ENCODE data around the gene PRIM2. TPM values are rescaled to one million over a fixed set of nuclear protein-coding genes. Genes with fewer than 3 reads are reported as not detected.
"Not testable (repeated sequence)": the region's sequence is repeated elsewhere in the genome, so short reads cannot be mapped to it uniquely, and the experiment has no call there.

PRIM2 gene
- total RNA-seq, 1 experiment from 2014 or later = 24.7 TPM

DNA sequence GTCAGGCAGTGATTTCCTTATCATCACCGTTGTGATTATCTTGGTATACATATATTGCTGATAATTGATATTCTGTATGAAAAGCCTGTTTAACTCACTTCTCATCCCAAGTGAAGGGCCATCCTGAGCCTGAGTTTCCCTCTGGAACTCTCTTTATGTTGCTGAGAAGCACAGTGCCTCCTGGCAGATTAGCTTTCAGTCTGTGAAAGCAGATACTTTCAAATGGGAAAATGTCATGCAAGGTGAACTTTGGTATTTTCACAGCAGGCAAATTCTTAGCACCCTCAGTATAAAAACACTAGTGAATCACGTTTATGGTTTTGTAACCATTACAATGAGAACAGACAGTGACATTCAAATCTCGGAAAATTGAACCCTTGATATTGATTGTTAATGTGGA lies 151.6 kb downstream of the PRIM2 start:
- Histone ChIP-seq H3K36me3 (ENCODE audit: control insufficient read depth, insufficient read depth, low read length) (no peaks in the 10 kb centered on the region), H3K4me3 (ENCODE audit: low read depth, low read length) (no peak overlapping the region), H3K9me3 (no peaks in the 10 kb centered on the region), H3K4me1 (no peaks in the 10 kb centered on the region), H3K27me3 (replicated peaks; ENCODE audit: control insufficient read depth, insufficient read depth, low read length) (no peaks in the 10 kb centered on the region)
- no peaks in the 10 kb centered on the region for H3K27me3 Mint-ChIP-seq (ENCODE audit: insufficient read depth, unreplicated experiment)
- H3K27ac Mint-ChIP-seq (ENCODE audit: unreplicated experiment) = no peak overlapping the region
- TF ChIP-seq, protein P1, sequence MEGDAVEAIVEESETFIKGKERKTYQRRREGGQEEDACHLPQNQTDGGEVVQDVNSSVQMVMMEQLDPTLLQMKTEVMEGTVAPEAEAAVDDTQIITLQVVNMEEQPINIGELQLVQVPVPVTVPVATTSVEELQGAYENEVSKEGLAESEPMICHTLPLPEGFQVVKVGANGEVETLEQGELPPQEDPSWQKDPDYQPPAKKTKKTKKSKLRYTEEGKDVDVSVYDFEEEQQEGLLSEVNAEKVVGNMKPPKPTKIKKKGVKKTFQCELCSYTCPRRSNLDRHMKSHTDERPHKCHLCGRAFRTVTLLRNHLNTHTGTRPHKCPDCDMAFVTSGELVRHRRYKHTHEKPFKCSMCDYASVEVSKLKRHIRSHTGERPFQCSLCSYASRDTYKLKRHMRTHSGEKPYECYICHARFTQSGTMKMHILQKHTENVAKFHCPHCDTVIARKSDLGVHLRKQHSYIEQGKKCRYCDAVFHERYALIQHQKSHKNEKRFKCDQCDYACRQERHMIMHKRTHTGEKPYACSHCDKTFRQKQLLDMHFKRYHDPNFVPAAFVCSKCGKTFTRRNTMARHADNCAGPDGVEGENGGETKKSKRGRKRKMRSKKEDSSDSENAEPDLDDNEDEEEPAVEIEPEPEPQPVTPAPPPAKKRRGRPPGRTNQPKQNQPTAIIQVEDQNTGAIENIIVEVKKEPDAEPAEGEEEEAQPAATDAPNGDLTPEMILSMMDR (IDR thresholded peaks at IDR 0.05; ENCODE audit: insufficient read depth in 1 of 2, low read depth in 1 of 2, low read length in 1 of 2, severe bottlenecking in 1 of 2, unreplicated experiment in 1 of 2) = no peak
- H3K4me1 Mint-ChIP-seq (ENCODE audit: low read depth, unreplicated experiment) = peaks cover 7% of the 10 kb centered on the region
- intact Hi-C loops (cut with micrococcal nuclease; ENCODE audit: unreplicated experiment) = no loop called here
- H3K36me3 Mint-ChIP-seq (ENCODE audit: insufficient read depth, unreplicated experiment) = no peaks in the 10 kb centered on the region
- ChIA-PET CTCF (no interaction called here), POLR2A (no interaction called here)
- DNase-seq = no peak
- BruUV-seq (replicated peaks) = no TSS peak
- no peaks in the 10 kb centered on the region for H3K9me3 Mint-ChIP-seq (ENCODE audit: unreplicated experiment)
- H3K4me3 Mint-ChIP-seq (ENCODE audit: unreplicated experiment) = no peak overlapping the region

DNA sequence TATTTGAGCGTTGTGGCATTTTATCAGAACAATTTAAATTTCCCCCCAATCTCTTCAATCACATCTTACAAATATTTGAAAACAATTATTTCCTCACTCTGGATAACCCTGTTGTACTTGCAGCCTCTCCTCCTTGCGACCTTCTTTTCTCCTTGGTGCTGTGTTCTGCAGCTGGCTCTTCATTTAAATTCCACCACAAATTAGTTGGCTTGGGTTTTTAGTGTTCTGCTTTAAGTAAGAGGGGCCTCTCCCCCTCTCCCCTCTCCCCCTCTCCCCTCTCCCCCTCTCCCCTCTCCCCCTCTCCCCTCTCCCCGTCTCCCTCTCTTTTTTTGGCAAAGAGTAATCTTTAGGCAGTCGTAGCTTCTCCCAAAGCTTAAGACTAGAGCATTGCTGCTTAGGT lies 152.7 kb downstream of the PRIM2 start:
- H3K9me3 ChIP-seq; H3K9me3 Mint-ChIP-seq (ENCODE audit: unreplicated experiment); H3K4me1 Mint-ChIP-seq (ENCODE audit: low read depth, unreplicated experiment); H3K27me3 Mint-ChIP-seq (ENCODE audit: insufficient read depth, unreplicated experiment); BruUV-seq (replicated peaks); POLR2A ChIA-PET; H3K27ac Mint-ChIP-seq (ENCODE audit: unreplicated experiment); H3K36me3 ChIP-seq (ENCODE audit: control insufficient read depth, insufficient read depth, low read length); DNase-seq; CTCF ChIA-PET; H3K4me1 ChIP-seq; H3K27me3 ChIP-seq (replicated peaks; ENCODE audit: control insufficient read depth, insufficient read depth, low read length); H3K4me3 ChIP-seq (ENCODE audit: low read depth, low read length); H3K4me3 Mint-ChIP-seq (ENCODE audit: unreplicated experiment); intact Hi-C loops (cut with micrococcal nuclease; ENCODE audit: unreplicated experiment); H3K36me3 Mint-ChIP-seq (ENCODE audit: insufficient read depth, unreplicated experiment): not testable (repeated sequence)

DNA sequence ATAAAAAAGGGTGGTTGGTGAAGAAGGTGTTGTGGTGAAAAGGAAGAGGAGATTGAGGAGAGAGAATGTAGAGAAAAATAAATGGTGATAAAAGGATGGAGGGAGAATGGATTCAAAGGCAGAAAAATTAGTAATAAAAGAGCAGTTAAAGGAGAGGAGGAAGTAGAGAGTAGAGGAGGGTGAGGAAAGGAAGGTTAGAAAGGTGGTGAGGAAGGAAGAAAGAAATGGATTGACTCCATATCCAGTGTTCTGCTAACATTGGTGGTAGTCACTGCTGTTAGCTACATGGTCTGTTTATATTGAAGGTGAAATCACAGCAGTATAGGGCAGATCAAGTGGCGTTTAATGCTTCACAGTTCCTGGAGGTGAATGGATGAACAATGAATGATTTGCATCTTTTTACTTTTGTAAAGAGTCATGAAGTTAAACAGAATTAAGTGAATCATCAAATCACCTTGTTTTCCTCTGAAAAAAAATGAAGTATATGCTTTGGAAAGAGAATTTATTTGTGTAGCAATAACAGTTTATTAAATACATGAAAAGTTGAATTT lies 154.0 kb downstream of the PRIM2 start:
- H3K36me3 ChIP-seq (ENCODE audit: control insufficient read depth, insufficient read depth, low read length); H3K9me3 ChIP-seq; H3K27me3 ChIP-seq (replicated peaks; ENCODE audit: control insufficient read depth, insufficient read depth, low read length); H3K4me1 ChIP-seq; DNase-seq; H3K4me3 ChIP-seq (ENCODE audit: low read depth, low read length); intact Hi-C loops (cut with micrococcal nuclease; ENCODE audit: unreplicated experiment); H3K27ac Mint-ChIP-seq (ENCODE audit: unreplicated experiment); POLR2A ChIA-PET; H3K4me1 Mint-ChIP-seq (ENCODE audit: low read depth, unreplicated experiment); H3K9me3 Mint-ChIP-seq (ENCODE audit: unreplicated experiment); H3K36me3 Mint-ChIP-seq (ENCODE audit: insufficient read depth, unreplicated experiment); H3K4me3 Mint-ChIP-seq (ENCODE audit: unreplicated experiment); BruUV-seq (replicated peaks); H3K27me3 Mint-ChIP-seq (ENCODE audit: insufficient read depth, unreplicated experiment); CTCF ChIA-PET: not testable (repeated sequence)

DNA sequence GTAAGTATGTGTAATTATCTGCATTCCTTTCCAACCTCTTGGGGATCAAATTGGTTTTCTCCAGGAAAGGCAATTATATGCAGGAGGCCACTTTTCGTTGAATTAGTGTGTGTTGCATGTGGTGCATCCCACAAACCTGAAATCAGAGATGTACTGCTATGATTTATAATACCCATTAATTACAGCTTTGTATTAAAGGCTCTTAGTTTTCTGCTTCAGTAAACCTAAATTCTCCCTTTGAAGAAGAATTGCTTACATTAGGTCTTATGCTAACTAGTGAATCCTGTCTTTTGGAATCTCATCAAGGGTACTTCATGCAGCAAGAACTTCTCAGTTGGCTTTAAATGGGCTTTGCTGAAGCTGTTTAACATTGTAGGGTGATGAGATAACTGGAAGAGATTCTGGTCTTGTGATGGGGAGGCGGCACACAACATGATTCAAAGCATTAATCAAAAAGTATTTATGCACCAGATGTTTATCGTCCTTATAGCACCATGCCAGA lies 155.5 kb downstream of the PRIM2 start:
- H3K27me3 Mint-ChIP-seq (ENCODE audit: insufficient read depth, unreplicated experiment); BruUV-seq (replicated peaks); DNase-seq; H3K9me3 ChIP-seq; H3K4me3 ChIP-seq (ENCODE audit: low read depth, low read length); intact Hi-C loops (cut with micrococcal nuclease; ENCODE audit: unreplicated experiment); H3K36me3 Mint-ChIP-seq (ENCODE audit: insufficient read depth, unreplicated experiment); H3K9me3 Mint-ChIP-seq (ENCODE audit: unreplicated experiment); H3K4me3 Mint-ChIP-seq (ENCODE audit: unreplicated experiment); H3K4me1 Mint-ChIP-seq (ENCODE audit: low read depth, unreplicated experiment); H3K27me3 ChIP-seq (replicated peaks; ENCODE audit: control insufficient read depth, insufficient read depth, low read length); CTCF ChIA-PET; H3K27ac Mint-ChIP-seq (ENCODE audit: unreplicated experiment); H3K36me3 ChIP-seq (ENCODE audit: control insufficient read depth, insufficient read depth, low read length); H3K4me1 ChIP-seq; POLR2A ChIA-PET: not testable (repeated sequence)

DNA sequence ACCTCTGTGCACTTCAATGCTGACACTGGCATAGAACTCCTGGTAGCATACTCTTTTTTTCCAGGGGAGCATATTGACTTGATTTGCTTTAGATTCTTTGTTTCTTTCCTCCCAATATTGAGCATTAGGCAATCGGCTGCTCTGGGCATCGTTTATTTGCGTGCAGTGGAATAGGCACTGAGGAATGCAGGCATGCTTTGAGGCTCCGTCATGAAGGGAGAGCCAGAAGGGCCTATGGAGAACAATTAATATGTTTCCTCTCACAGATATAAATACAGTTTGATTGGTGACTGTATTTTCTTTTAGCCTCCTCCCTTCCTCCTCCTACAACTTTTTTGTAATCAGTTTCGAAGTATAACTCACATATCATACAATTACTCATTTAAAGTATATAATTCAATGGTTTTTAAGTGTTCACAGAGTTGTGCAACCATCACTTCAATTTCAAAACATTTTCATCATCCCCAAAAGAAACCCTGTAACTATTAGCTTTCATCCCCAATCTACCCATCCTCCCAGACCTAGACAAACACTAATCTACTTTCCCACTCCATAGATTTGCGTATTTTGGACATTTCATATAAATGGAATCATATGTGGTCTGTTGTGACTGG lies 157.5 kb downstream of the PRIM2 start:
- H3K36me3 Mint-ChIP-seq (ENCODE audit: insufficient read depth, unreplicated experiment); H3K9me3 Mint-ChIP-seq (ENCODE audit: unreplicated experiment); intact Hi-C loops (cut with micrococcal nuclease; ENCODE audit: unreplicated experiment); H3K4me1 Mint-ChIP-seq (ENCODE audit: low read depth, unreplicated experiment); H3K4me3 Mint-ChIP-seq (ENCODE audit: unreplicated experiment); H3K9me3 ChIP-seq; H3K36me3 ChIP-seq (ENCODE audit: control insufficient read depth, insufficient read depth, low read length); H3K4me1 ChIP-seq; POLR2A ChIA-PET; CTCF ChIA-PET; H3K27ac Mint-ChIP-seq (ENCODE audit: unreplicated experiment); H3K27me3 ChIP-seq (replicated peaks; ENCODE audit: control insufficient read depth, insufficient read depth, low read length); DNase-seq; H3K27me3 Mint-ChIP-seq (ENCODE audit: insufficient read depth, unreplicated experiment); H3K4me3 ChIP-seq (ENCODE audit: low read depth, low read length); BruUV-seq (replicated peaks): not testable (repeated sequence)

DNA sequence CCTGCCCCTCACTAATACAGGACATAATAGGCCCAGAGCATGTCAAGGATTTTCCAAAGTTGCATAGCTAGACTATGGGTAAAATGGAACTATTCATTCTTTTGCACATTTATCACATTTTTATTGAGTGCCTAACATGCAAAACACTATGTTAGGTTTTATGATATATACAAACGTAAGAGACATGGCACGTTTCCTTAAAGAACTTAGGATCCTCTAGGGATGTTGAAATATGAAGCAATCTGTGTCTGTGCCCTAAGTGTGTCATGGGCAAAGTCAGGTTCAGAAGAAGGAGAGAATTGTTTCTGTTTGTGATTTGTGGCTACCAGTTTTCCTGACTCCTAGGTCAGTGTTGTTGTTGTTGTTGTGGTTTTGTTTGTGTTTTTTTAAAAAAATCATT lies 158.2 kb downstream of the PRIM2 start:
- DNase-seq; H3K4me3 Mint-ChIP-seq (ENCODE audit: unreplicated experiment); H3K27me3 ChIP-seq (replicated peaks; ENCODE audit: control insufficient read depth, insufficient read depth, low read length); H3K4me3 ChIP-seq (ENCODE audit: low read depth, low read length); H3K36me3 ChIP-seq (ENCODE audit: control insufficient read depth, insufficient read depth, low read length); H3K36me3 Mint-ChIP-seq (ENCODE audit: insufficient read depth, unreplicated experiment); H3K4me1 Mint-ChIP-seq (ENCODE audit: low read depth, unreplicated experiment); H3K9me3 ChIP-seq; POLR2A ChIA-PET; CTCF ChIA-PET; intact Hi-C loops (cut with micrococcal nuclease; ENCODE audit: unreplicated experiment); H3K27me3 Mint-ChIP-seq (ENCODE audit: insufficient read depth, unreplicated experiment); BruUV-seq (replicated peaks); H3K27ac Mint-ChIP-seq (ENCODE audit: unreplicated experiment); H3K4me1 ChIP-seq; H3K9me3 Mint-ChIP-seq (ENCODE audit: unreplicated experiment): not testable (repeated sequence)

Data from Caco-2 (cell line).